HG02870 (cell line): ENCODE measurements around the gene FASN.

Experiments used
- ATAC-seq: cut with Tn5 transposase; IDR thresholded peaks from one replicate; pipeline ENCODE4 v1.9.1; 2021; ENCODE audit warnings: mild to moderate bottlenecking, moderate library complexity; ENCODE audit not compliant: unreplicated experiment

FASN gene

GRCh38 chr17:82103553-82104451 lies 5.8 kb upstream of the FASN start:
- no peak for ATAC-seq

- ATAC-seq: no peak
Measured at GRCh38 chr17:82101767-82102679, 4.0 kb upstream of the FASN start.

- no peak for ATAC-seq
Measured at GRCh38 chr17:82101301-82101715, 3.3 kb upstream of the FASN start.

- no peak for ATAC-seq
Measured at GRCh38 chr17:82100502-82101298, 2.7 kb upstream of the FASN start.

GRCh38 chr17:82098939-82099763 lies 1.1 kb upstream of the FASN start:
- ATAC-seq: peak; percentile 13

- ATAC-seq: no peak
Measured at GRCh38 chr17:82097919-82098168, 192 bp downstream of the FASN start.

GRCh38 chr17:82097184-82097918 lies 685 bp downstream of the FASN start:
- ATAC-seq: no peak

GRCh38 chr17:82096709-82097183 lies 1.3 kb downstream of the FASN start:
- ATAC-seq: no peak

- ATAC-seq: no peak
Measured at GRCh38 chr17:82095777-82096708, 2.0 kb downstream of the FASN start.

- ATAC-seq: no peak
Measured at GRCh38 chr17:82094931-82095776, 2.9 kb downstream of the FASN start.

- ATAC-seq: no peak
Measured at GRCh38 chr17:82092995-82093751, 4.9 kb downstream of the FASN start.

- ATAC-seq: no peak
Measured at GRCh38 chr17:82092628-82092994, 5.4 kb downstream of the FASN start.

- no peak for ATAC-seq
Measured at GRCh38 chr17:82092094-82092586, 5.9 kb downstream of the FASN start.

- ATAC-seq: no peak
Measured at GRCh38 chr17:82091264-82092066, 6.6 kb downstream of the FASN start.

GRCh38 chr17:82090549-82091263 lies 7.3 kb downstream of the FASN start:
- ATAC-seq: no peak
